ENCODE measurements around the gene ARIH2. TPM values are rescaled to one million over a fixed set of nuclear protein-coding genes. Genes with fewer than 3 reads are reported as not detected.

The ARIH2 gene
- total RNA-seq, 5 donors from 2014 or later (not counting 1 experiment from before 2014, with no cell fraction given) = 136 to 163 (median 153) TPM

GRCh38 chr3:49028298-49028672 lies 109.6 kb downstream of the ARIH2 start:
- Histone ChIP-seq H3K4me3 (ENCODE audit: control insufficient read depth in 1 of 2, extremely low read depth in 1 of 2, low read length in 1 of 2) (peak overlapping the region; percentile 79 to 81), H3K36me3 (ENCODE audit: control insufficient read depth in 2 of 2, extremely low read depth in 1 of 2, insufficient read depth in 1 of 2, low read length in 1 of 2) (peaks cover 20 to 72% of the 10 kb centered on the region in 2 donors), H3K9me3 (no peaks in the 10 kb centered on the region), H3K4me1 (ENCODE audit: control insufficient read depth in 1 of 2, extremely low read depth in 1 of 2, insufficient read depth in 2 of 2, low read length in 2 of 2) (peaks cover 7 to 24% of the 10 kb centered on the region in 2 experiments), H3K27ac (ENCODE audit: low read length) (peak overlapping the region; percentile 91), H3K27me3 (replicated peaks in 1 of 2; ENCODE audit: control insufficient read depth in 2 of 2, extremely low read depth in 1 of 2, insufficient read depth in 2 of 2, low read length in 1 of 2) (no peaks in the 10 kb centered on the region)
- Mint-ChIP-seq H3K36me3 (peaks cover 32% of the 10 kb centered on the region), H3K27me3 (no peaks in the 10 kb centered on the region), H3K27ac (peak overlapping the region; percentile 91 to 93), H3K4me1 (peaks cover 41 to 49% (median 48%) of the 10 kb centered on the region in 3 donors), H3K9me3 (no peaks in the 10 kb centered on the region), H3K4me3 (peak overlapping the region; percentile 84 to 91 (median 89))
- ATAC-seq (replicated peaks in 1 of 4) (no peak), DNase-seq (peak in 1 of 35 experiments; percentile 22)
- no CpG with 5 or more reads among the region's 4 CpGs for WGBS (ENCODE audit: insufficient coverage)
- ChIA-PET POLR2A (interaction anchor here (0.6 kb wide), 2 partner anchors 14 to 265 kb away, joined by 3 to 4 read pairs; no protein-coding TSS in a partner anchor), CTCF (interaction anchor here (1.5 to 1.9 kb wide), 3 partner anchors 22 to 41 kb away, joined by 4 to 26 read pairs (median 23); partner anchors contain the start of gene WDR6 (in 1 of the 2))

- CTCF ChIA-PET = interaction anchor here (0.5 to 1.9 kb wide), 9 partner anchors 9 to 420 kb away, joined by 3 to 26 read pairs (median 4); partner anchors contain the start of genes USP19 (in 1 of the 2) and WDR6 (in 1 of the 2)
- peak within 1 kb of the TSS; percentile 79 to 81 for H3K4me3 ChIP-seq (ENCODE audit: control insufficient read depth in 1 of 2, extremely low read depth in 1 of 2, low read length in 1 of 2)
- no peaks in the 10 kb centered on the region for H3K27me3 ChIP-seq (replicated peaks in 1 of 2; ENCODE audit: control insufficient read depth in 2 of 2, extremely low read depth in 1 of 2, insufficient read depth in 2 of 2, low read length in 1 of 2)
- peaks cover 7 to 20% of the 10 kb centered on the region in 2 experiments for H3K4me1 ChIP-seq (ENCODE audit: control insufficient read depth in 1 of 2, extremely low read depth in 1 of 2, insufficient read depth in 2 of 2, low read length in 2 of 2)
- no peaks in the 10 kb centered on the region for H3K9me3 ChIP-seq
- Mint-ChIP-seq H3K36me3 (peaks cover 31% of the 10 kb centered on the region), H3K27me3 (no peaks in the 10 kb centered on the region), H3K4me3 (peak within 1 kb of the TSS; percentile 84 to 91 (median 89)), H3K9me3 (no peaks in the 10 kb centered on the region), H3K4me1 (peaks cover 35 to 44% (median 43%) of the 10 kb centered on the region in 3 donors), H3K27ac (peak within 1 kb of the TSS; percentile 91 to 93)
- H3K27ac ChIP-seq (ENCODE audit: low read length) = peak within 1 kb of the TSS; percentile 91
- under 1% methylated on average over 49 of the region's 55 CpGs for WGBS (ENCODE audit: insufficient coverage)
- H3K36me3 ChIP-seq (ENCODE audit: control insufficient read depth in 2 of 2, extremely low read depth in 1 of 2, insufficient read depth in 1 of 2, low read length in 1 of 2) = peaks cover 20 to 68% of the 10 kb centered on the region in 2 donors
- peak; percentile 94 to 98 (median 96) for ATAC-seq (replicated peaks in 1 of 4)
- DNase-seq = peak; percentile 82 to 98 (median 90)
- POLR2A ChIA-PET = interaction anchor here (0.5 to 1.2 kb wide), 13 partner anchors 8 to 375 kb away, joined by 3 to 9 read pairs (median 4); partner anchors contain the start of genes QRICH1 (in 1 of the 2) and WDR6 (in 1 of the 2)
Measured at GRCh38 chr3:49028673-49029562, 110.3 kb downstream of the ARIH2 start, which contains the start of gene IMPDH2. IMPDH2 (minus strand) TSS chr3:49029398; CDS start chr3:49029350, 48 bp downstream.

- 0% methylated on average over 2 of the region's 7 CpGs for WGBS (ENCODE audit: insufficient coverage)
- no peaks in the 10 kb centered on the region for H3K9me3 Mint-ChIP-seq
- ATAC-seq (replicated peaks in 1 of 4) (no peak), DNase-seq (no peak)
- Histone ChIP-seq H3K27ac (ENCODE audit: low read length) (peak overlapping the region; percentile 91), H3K27me3 (replicated peaks in 1 of 2; ENCODE audit: control insufficient read depth in 2 of 2, extremely low read depth in 1 of 2, insufficient read depth in 2 of 2, low read length in 1 of 2) (no peaks in the 10 kb centered on the region), H3K36me3 (ENCODE audit: control insufficient read depth in 2 of 2, extremely low read depth in 1 of 2, insufficient read depth in 1 of 2, low read length in 1 of 2) (peaks cover 19 to 67% of the 10 kb centered on the region in 2 donors), H3K4me1 (ENCODE audit: control insufficient read depth in 1 of 2, extremely low read depth in 1 of 2, insufficient read depth in 2 of 2, low read length in 2 of 2) (peaks cover 7 to 20% of the 10 kb centered on the region in 2 experiments), H3K9me3 (no peaks in the 10 kb centered on the region), H3K4me3 (ENCODE audit: control insufficient read depth in 1 of 2, extremely low read depth in 1 of 2, low read length in 1 of 2) (peak overlapping the region in 1 of 2 donors; percentile 81)
- H3K4me1 Mint-ChIP-seq = peaks cover 31 to 39% (median 37%) of the 10 kb centered on the region in 3 donors
- peak overlapping the region; percentile 84 to 91 (median 89) for H3K4me3 Mint-ChIP-seq
- ChIA-PET CTCF (interaction anchor here (0.5 to 1.9 kb wide), 9 partner anchors 8 to 419 kb away, joined by 3 to 26 read pairs (median 4); partner anchors contain the start of genes USP19 (in 1 of the 2) and WDR6 (in 1 of the 2)), POLR2A (interaction anchor here (0.5 to 1.2 kb wide), 11 partner anchors 9 to 374 kb away, joined by 3 to 9 read pairs (median 4); partner anchors contain the start of genes QRICH1 (in 1 of the 2) and WDR6 (in 1 of the 2))
- peaks cover 30% of the 10 kb centered on the region for H3K36me3 Mint-ChIP-seq
- H3K27me3 Mint-ChIP-seq = no peaks in the 10 kb centered on the region
- H3K27ac Mint-ChIP-seq = peak overlapping the region; percentile 91 to 93
Measured at GRCh38 chr3:49029563-49029884, 110.9 kb downstream of the ARIH2 start.

- no peak for ATAC-seq (replicated peaks in 1 of 4)
- DNase-seq = peak in 1 of 35 experiments; percentile 11
- peak overlapping the region in 1 of 2 donors; percentile 61 for H3K27ac Mint-ChIP-seq
- H3K36me3 ChIP-seq (ENCODE audit: control insufficient read depth in 2 of 2, extremely low read depth in 1 of 2, insufficient read depth in 1 of 2, low read length in 1 of 2) = peaks cover 18 to 67% of the 10 kb centered on the region in 2 donors
- no peaks in the 10 kb centered on the region for H3K27me3 ChIP-seq (replicated peaks in 1 of 2; ENCODE audit: control insufficient read depth in 2 of 2, extremely low read depth in 1 of 2, insufficient read depth in 2 of 2, low read length in 1 of 2)
- H3K36me3 Mint-ChIP-seq = peaks cover 24% of the 10 kb centered on the region
- no peaks in the 10 kb centered on the region for H3K9me3 ChIP-seq
- H3K4me1 Mint-ChIP-seq = peaks cover 27 to 36% (median 30%) of the 10 kb centered on the region in 3 donors
- CTCF ChIA-PET = no interaction called here
- peak overlapping the region; percentile 91 for H3K27ac ChIP-seq (ENCODE audit: low read length)
- POLR2A ChIA-PET = interaction anchor here in 1 of 2 donors (0.6 kb wide), 1 partner anchor 429 kb away, joined by 6 read pairs; no protein-coding TSS in a partner anchor
- H3K4me3 Mint-ChIP-seq = no peak overlapping the region
- no peaks in the 10 kb centered on the region for H3K9me3 Mint-ChIP-seq
- 100% methylated on average over 1 of the region's 6 CpGs for WGBS (ENCODE audit: insufficient coverage)
- H3K4me3 ChIP-seq (ENCODE audit: control insufficient read depth in 1 of 2, extremely low read depth in 1 of 2, low read length in 1 of 2) = no peak overlapping the region
- H3K4me1 ChIP-seq (ENCODE audit: control insufficient read depth in 1 of 2, extremely low read depth in 1 of 2, insufficient read depth in 2 of 2, low read length in 2 of 2) = peaks cover 7 to 20% of the 10 kb centered on the region in 2 experiments
- H3K27me3 Mint-ChIP-seq = no peaks in the 10 kb centered on the region
Measured at GRCh38 chr3:49030321-49030720, 111.7 kb downstream of the ARIH2 start.

GRCh38 chr3:49032646-49033304 lies 114.1 kb downstream of the ARIH2 start:
- WGBS (ENCODE audit: insufficient coverage) = 92% methylated on average over 5 of the region's 6 CpGs
- Histone ChIP-seq H3K4me3 (ENCODE audit: control insufficient read depth in 1 of 2, extremely low read depth in 1 of 2, low read length in 1 of 2) (no peak overlapping the region), H3K36me3 (ENCODE audit: control insufficient read depth in 2 of 2, extremely low read depth in 1 of 2, insufficient read depth in 1 of 2, low read length in 1 of 2) (peaks cover 18 to 65% of the 10 kb centered on the region in 2 donors), H3K9me3 (no peaks in the 10 kb centered on the region), H3K27ac (ENCODE audit: low read length) (no peak overlapping the region), H3K4me1 (ENCODE audit: control insufficient read depth in 1 of 2, extremely low read depth in 1 of 2, insufficient read depth in 2 of 2, low read length in 2 of 2) (peaks cover 7 to 17% of the 10 kb centered on the region in 2 experiments), H3K27me3 (replicated peaks in 1 of 2; ENCODE audit: control insufficient read depth in 2 of 2, extremely low read depth in 1 of 2, insufficient read depth in 2 of 2, low read length in 1 of 2) (no peaks in the 10 kb centered on the region)
- ChIA-PET POLR2A (no interaction called here), CTCF (no interaction called here)
- Mint-ChIP-seq H3K4me1 (peaks cover 17 to 21% (median 18%) of the 10 kb centered on the region in 3 donors), H3K4me3 (no peak overlapping the region), H3K36me3 (peaks cover 28% of the 10 kb centered on the region), H3K27ac (no peak overlapping the region), H3K27me3 (no peaks in the 10 kb centered on the region), H3K9me3 (no peaks in the 10 kb centered on the region)
- ATAC-seq (replicated peaks in 1 of 4) (no peak), DNase-seq (no peak)

All from T-cell (primary cell).